EL (cell line): Measurements from ENCODE around the gene DYNLRB1.
"Not testable (repeated sequence)": the region's sequence is repeated elsewhere in the genome, so short reads cannot be mapped to it uniquely, and the experiment has no call there.

ENCODE experiments used
- DNase-seq: peaks from one replicate; pipeline ENCODE4 v3.0.0-alpha.2; 2016

The DYNLRB1 gene

DNA sequence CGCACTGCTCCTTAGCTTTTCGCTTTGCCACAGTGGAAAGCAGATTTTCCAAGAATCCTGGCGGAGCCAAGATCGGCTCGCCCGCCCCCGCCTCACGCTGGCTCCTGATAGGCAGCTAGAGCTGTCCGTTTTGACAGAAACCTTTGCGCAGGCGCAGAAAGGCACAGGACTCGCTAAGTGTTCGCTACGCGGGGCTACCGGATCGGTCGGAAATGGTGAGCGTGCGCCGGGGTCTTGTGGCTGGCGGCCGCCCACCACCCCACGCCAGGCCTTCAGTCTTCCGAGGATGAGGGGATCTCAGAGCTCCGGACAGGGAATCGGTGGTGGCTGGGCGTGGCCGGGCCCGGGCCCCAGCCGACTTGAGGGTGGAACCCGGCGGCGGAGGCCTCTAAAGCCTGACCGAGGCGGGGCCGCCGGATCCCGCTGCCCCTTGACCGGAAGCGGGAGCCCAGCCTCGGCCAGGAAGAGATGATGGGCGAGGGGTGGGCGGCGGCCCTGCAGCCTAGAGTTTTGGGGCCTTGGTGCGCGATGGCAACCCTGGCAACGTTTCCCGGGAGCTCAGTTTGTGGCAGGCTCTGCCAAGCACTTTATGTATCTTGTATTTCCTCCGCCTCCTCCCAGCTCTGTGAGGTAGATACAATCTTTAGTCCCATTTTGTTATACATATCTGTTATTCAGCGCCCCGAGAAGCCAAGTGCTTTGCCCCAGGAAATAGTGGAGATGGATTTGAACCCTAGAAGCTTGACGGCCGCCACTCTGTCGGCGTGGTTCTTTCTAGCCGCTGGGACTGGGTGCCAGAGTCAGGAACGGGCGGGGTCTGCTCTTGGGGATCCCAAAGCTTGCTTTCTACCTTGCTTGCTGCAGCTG lies at the start of gene DYNLRB1:
Gene DYNLRB1, plus strand, starts transcription at position 176 of the 867 bp plus-strand sequence. Its CDS starts 37 bp downstream, at position 213.
- peak; percentile 96 for DNase-seq

DNA sequence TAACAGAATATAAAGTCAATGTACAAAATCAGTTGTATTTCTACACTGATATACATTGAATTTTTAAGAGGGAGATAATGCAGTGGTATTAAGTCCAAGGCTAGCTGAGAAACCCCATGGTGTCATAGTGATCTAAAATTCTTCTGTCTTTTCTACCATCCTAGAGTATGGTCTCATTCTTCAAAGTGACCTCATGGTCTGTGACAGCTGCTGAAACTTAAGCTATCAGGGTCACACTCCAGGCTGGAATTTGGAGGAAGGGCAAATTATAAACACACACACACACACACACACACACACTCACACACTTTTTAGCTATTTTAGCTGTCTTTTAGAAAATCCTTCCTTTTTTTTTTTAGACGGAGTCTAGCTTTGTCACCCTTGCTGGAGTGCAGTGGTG lies 47.3 kb upstream of the DYNLRB1 start:
- DNase-seq = no peak

DNA sequence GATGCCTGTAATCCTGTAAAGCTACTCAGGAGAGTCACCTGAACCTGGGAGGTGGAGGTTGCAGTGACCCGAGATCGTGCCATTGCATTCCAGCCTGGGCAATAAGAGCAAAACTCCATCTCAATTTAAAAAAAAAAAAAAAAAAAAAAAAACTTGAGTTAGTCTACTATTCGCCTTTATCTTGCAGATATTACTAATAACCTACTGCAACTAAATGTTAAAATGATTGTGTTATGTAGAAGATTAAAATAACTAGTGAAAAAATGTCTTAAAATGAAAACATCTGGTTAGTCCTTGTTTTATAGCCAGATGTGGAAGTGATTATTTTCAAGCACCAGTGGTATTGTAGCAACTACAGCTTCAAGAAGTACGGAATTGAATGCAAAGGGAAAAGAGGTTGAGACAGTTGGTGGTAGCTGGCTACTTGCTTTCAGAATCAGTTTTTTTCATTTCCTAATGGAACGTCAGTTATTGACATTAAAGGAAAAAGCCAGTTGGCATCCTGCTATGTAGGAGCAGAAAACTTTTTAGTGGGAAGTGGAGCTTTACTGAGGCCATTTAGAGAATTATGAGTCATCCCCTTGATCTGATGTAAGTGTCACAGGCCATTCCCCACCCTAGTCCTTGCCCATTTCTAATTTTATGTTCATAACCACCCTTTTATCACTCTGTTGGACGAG lies 43.8 kb upstream of the DYNLRB1 start:
- DNase-seq = peak; percentile 62

DNA sequence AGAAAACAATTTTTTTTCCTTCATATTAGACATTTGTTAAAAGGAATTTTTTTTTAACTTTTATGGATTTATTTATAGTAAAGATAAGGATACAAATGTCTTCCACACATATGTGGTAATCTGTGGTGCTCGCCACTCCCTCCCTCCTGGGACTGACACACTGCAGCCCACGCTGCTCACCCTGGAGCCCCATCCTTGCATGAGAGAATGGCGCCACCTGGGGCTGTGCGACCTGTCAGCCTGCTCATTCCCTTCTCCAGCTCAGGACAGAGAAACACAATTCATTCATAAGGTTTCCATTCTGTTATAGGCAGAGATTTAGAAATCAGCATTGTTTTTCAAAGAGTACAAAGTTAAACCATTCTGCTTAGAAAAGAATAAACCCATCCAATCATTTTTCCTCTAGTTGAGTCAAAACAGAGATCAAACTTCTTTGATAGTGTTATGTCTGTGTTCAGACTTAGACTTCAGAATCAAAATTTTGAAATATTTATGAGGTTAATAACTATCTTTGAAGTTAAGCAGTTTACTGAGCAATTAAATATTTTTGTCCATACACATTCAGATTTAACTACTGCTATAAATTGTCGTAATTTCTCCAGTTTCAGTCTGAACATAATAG lies 42.8 kb upstream of the DYNLRB1 start:
- DNase-seq = peak; percentile 30

DNA sequence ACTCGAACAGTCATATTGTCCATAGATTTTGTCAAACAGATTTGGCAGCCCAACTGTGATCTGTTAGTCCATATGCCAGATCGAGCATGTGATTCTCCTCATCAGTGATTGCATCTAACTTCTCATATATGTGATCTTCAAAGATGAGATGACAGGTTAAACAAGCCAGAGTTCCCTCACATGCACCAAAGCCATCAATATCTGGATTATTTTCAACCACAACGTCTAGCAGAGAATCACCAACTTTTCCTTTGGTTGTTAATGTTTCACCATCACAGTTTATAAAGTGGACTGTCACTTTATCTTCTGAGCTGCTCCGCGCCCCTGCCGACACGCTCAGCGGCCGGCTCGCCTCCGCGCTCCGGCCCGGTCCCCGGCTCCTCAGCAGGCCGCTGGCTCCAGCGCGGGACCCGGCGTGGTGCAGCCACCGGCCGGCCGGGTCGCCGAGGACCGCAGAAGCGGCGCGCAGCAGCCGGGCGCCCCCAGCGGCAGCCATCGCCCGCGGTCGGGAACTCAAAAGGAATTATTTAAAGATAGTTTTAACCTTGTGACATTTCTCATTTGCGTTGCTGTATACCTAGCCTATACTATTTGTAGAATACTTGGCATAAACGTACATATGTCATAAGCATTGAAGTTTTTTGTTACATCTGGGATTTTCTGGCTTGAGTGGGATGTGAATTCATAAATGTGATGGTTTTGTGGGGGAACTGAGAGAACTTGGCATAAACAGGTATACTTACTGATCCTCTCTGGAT lies 40.1 kb upstream of the DYNLRB1 start:
- peak; percentile 46 for DNase-seq

DNA sequence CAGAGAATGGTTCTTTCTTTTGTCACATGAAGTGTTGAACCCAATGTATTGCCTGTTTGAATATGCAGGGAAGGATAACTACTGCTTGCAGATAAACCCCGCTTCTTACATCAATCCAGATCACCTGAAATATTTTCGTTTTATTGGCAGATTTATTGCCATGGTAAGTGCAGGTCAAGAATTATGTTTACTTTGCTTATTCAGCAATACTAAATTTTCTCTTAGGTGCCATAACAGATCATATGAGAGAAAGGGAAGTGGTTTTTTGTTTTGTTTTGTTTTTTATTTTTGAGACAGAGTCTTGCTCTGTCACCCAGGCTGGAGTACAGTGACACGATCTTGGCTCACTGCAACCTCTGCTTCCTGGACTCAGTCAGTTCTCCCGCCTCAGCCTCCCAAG lies 36.6 kb upstream of the DYNLRB1 start:
- DNase-seq = no peak

DNA sequence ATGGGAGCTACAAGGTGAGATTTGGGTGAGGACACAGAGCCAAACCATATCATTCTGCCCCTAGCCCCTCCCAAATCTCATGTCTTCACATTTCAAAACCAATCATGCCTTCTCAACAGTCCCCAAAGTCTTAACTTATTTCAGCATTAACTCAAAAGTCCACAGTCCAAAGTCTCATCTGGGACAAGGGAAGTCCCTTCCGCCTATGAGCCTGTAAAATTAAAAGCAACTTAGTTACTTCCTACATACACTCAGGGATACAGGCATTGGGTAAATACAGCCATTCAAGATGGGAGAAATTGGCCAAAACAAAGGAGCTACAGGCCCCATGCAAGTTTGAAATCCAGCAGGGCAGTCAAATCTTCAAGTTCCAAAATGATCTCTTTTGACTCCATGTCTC lies 34.1 kb upstream of the DYNLRB1 start:
- DNase-seq = not testable (repeated sequence)

DNA sequence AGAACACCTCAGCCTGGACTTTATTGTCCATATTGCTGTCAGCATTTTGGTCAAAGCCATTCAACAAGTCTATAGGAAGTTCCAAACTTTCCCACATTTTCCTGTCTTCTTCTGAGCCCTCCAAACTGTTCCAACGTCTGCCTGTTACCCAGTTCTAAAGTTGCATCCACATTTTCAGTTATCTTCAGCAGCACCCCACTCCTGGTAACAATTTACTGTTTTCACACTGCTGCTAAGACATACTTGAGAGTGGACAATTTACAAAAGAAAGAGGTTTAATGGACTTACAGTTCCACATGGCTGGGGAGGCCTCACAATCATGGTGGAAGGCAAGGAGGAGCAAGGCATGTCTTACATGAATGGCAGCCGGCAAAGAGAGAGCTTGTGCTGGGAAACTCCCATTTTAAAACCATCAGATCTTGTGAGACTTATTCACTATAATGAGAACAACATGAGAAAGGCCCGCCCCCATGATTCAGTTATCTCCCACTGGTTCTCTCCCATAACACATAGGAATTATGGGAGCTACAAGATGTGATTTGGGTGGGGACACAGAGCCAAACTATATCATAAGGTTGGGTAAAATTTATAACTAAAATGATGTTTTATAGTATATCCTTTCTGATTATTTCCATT lies 32.5 kb upstream of the DYNLRB1 start:
- DNase-seq = not testable (repeated sequence)

DNA sequence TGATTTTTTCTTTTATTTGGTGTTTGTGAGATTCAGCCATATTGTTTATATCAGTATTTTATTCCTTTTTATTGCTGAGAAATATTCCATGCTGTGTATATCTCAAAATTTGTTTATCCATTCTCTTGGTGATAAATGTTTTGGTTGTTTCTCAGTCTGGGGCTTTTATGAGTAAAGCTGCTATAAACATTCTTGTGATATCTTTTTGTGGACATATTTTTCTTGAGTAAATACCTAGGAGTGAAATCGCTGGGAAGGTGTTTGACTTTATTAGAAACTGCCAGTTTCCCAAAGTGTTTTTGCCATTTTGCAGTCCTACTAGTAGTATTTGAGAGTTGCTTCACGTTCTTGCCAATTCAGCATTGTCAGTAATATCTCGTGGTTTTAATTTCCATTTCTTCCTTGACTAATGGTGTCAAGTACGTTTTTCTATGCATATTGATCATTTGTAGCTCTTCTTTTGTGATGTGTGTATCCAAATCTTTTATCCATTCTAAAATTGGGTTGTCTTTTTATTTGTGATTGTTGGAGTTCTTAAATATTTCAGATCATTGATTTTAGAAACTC lies 31.1 kb upstream of the DYNLRB1 start:
- DNase-seq = no peak

DNA sequence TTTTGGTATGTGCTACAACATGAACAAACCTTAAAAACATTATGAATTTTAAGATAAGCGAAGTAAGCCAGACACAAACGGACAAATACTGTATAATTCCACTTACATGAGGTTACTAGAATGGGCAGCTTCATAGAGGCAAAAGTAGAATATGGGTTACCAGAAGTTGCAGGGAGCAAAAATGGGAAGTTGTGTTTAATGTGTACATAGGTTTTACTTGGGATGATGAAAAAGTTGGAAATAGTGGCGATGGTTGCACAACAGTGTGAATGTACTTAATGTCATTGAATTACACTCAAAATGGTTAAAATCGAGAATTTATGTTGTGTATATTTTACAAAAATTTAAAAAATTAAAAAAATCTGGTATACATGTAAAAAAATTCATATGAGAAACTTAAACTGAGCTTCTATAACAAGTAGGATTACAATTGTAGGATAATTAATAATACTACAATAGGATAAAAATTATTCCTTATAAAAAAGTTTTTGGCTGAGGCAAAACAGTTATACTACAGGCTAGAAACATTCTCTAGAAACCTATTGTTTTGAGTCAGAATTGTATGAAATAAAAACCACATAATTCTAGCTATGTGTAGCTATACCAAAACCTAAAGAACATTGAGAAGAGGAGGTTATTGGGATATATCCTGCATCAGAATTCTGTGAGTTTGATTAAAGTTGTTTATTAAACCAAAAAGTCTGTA lies 24.8 kb upstream of the DYNLRB1 start:
- no peak for DNase-seq

DNA sequence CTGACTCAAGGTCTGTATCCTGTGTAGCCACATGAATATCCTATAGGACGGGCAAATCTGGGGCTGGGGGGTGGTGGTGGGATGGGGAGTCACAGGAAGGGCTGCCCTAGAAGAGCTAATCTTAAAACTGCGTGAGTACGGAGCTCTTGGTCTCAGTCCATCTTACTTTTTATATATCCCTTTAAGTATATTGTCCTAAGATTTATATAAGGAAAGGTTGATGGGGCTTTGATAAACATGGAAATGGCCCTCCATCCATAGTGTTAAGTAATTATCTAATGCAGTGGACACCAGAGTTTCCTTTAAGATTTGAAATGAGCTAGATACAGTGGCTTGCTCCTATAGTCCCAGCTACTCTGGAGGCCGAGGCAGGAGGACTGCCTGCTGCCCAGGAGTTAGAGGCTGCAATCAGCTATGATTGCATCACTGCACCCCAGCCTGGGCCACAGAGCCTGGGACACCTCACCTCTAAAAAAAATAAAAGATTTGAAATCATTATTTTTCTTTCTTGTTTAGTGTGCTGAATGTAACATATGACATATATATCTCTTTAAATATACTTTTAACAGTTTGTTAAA lies 24.2 kb upstream of the DYNLRB1 start:
- no peak for DNase-seq

DNA sequence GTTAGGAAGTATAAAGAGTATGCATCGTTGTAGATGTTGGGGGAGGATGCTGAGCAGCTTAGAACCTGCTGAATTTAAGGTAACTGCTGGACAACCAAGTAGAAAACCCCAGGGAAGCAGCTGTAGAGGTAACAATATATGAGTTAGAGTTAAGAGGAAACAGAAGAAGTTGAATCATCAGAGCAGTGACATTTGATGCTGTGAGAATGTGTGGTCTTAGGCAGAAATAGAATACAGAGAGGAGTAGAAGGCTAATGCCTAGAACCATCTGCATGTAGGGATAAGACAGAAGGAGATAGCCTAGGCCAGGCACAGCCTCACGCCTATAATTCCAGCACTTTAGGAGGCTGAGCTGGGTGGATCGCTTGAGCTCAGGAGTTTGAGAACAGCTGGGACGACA lies 22.6 kb upstream of the DYNLRB1 start:
- DNase-seq = no peak

DNA sequence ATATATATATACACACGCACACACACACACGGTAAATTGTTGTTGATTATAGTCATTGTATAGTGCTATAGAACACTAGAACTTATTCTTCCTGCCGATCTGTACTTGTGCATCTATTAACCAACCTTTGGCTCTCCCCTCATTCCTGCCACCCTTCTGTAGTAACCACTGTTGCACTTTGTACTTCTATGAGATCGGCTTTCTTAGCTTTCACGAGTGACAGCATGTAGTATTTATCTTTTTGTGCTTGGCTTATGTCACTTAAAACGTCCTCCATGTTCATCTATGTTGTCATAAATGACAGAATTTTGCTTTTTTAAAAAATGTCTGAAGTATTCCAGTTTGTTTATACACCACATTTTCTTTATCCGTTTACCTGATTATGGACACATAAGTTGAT lies 20.9 kb upstream of the DYNLRB1 start:
- no peak for DNase-seq

DNA sequence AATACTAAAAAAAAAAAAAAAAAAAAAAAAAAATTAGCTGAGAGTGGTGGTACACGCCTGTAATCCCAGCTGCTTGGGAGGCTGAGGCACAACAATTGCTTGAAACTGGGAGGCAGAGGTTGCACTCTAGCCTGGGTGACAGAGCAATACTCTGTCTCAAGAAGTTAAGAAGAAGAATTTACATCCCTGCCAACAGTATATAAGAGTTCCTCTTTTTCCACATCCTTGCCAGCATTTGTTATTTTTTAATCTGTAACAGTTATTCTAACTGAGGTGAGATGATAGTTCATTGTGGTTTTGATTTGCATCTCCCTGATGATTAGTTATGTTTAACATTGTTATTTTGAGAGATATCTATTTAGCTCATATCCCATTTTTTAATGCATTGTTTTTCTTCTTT lies 20.3 kb upstream of the DYNLRB1 start:
- DNase-seq = no peak

DNA sequence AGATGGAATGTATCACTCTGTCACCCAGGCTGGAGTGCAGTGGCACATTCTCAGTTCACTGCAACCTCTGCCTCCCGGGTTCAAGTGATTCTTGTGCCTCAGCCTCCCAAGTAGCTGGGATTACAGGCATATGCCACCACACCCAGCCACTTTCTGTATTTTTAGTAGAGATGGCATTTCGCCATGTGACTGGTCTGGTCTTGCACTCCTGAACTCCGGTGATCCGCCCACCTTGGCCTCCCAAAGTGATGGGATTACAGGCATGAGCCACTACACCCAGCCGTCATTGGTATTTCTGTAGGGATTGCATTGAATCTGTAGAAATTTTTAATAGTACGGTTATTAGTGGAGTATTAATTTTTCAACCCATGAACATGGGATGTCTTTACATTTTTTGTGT lies 18.6 kb upstream of the DYNLRB1 start:
- DNase-seq = not testable (repeated sequence)

DNA sequence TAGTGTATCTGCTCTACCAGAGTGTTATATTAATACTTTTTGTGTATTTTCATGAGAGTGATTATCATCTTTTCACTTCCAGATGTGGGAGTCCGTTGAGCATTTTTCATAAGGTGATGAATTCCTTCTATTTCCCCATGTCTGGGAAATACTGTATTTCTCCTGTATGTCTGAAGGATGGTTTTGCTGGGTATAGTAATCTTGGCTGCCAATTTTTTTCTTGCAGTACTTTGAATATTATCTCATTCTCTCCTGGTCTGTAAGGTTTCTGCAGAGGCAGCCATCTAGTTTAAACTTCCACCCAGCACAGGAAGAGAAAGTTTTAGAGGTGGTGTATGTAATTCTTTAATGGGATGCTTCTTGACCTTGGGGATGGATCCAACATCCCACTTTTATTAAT lies 15.4 kb upstream of the DYNLRB1 start:
- DNase-seq = no peak

DNA sequence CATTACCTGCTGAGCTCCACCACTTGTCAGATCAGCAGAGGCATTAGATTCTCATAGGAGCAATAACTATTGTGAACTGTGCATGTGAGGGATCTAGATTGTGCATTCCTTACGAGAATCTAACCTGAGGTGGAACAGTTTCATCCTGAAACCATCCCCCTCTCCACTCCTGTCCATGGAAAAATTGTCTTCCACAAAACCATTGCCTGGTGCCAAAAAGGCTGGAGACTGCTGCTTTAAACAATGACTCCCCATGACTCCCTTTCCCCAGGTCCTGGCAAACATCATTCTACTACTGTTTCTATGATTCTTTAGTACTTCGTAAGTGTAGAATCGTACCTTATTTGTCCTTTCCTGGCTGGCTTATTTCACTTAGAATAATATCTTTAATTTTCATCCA lies 9.7 kb upstream of the DYNLRB1 start:
- DNase-seq = no peak

DNA sequence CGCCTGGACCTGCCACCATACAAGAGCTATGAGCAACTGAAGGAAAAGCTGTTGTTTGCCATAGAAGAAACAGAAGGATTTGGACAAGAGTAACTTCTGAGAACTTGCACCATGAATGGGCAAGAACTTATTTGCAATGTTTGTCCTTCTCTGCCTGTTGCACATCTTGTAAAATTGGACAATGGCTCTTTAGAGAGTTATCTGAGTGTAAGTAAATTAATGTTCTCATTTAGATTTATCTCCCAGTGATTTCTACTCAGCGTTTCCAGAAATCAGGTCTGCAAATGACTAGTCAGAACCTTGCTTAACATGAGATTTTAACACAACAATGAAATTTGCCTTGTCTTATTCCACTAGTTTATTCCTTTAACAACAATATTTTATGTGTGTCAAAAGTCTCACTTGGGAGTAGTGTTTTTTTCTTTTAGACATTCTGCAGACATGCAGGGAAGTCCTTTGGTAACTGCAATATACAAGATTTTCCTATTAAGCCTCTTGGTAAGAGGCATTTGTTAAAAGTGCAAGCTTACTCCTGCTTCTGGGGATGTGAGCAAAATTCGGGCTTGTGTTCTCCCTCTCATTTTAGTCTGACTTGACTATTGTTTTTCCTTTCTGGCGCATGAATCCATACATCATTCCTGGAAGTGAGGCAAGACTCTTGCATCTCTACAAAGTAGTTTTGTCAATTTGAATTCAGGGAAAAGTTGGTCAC lies 8.4 kb upstream of the DYNLRB1 start:
- DNase-seq = no peak

DNA sequence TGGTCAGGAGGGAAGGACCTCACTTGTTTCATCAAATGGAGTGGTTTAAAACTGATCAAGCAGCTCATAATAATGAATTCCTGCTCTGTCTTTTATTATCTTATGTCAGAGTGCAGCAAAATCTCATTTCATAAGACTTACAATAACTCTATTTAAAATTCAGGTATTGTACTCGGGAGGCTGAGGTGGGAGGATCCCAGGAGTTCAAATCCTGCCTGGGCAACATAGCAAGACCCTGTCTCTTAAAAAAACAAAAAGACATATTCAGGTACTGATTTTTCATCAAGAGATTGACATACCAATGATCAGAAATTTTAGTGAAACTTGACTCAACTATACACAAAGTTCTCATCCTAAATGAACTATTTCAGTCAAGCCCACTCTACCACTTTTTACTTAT lies 5.6 kb upstream of the DYNLRB1 start:
- no peak for DNase-seq

DNA sequence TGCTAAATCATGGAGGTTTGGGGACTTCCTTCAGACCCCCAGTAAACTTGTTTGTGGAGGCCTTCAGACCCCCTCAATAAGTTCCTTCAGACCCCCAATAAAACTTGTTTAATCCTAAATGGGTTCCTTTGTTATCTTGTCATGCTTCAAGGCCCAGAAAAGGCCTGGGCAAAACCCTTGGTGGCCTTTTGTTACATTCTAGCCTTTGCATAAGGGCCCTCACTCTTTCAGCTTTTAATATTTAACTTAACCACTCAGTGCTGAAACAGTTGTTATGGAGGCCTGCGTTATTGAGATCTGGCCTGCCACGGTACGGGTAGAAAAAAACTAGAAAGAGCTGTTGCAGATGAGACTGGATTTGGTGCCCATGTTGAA lies 4.3 kb upstream of the DYNLRB1 start:
- DNase-seq = no peak
